H7 (cell line): ENCODE measurements around the gene KHDRBS1. TPM values are rescaled to one million over a fixed set of nuclear protein-coding genes. Genes with fewer than 3 reads are reported as not detected.
A peak's percentile ranks its signal among the peaks of the same experiment; 100 is the strongest.
"Not testable (repeated sequence)": the region's sequence is repeated elsewhere in the genome, so short reads cannot be mapped to it uniquely, and the experiment has no call there.

Experiments
- DNase-seq: peaks from one replicate; pipeline ENCODE4 v3.0.0; 2012
- H3K27me3 ChIP-seq: 2 replicates; pipeline ENCODE4 v1.6.0; 2011; ENCODE audit warnings: mild to moderate bottlenecking, low read length; ENCODE audit not compliant: control insufficient read depth, insufficient read depth
- H3K36me3 ChIP-seq: replicated peaks from 2 replicates; pipeline ENCODE4 v1.5.1; 2011; ENCODE audit warnings: low read length; ENCODE audit not compliant: control insufficient read depth, insufficient read depth
- H3K4me3 ChIP-seq: 2 replicates; pipeline ENCODE4 v1.5.1; 2011; ENCODE audit warnings: low read depth, mild to moderate bottlenecking, control low read depth, low read length, moderate library complexity; ENCODE audit not compliant: insufficient read depth
- total RNA-seq: library from RNA; depleted of rRNA; stranded (reverse); fragments of >200 nt; shearing (Covaris generic); gene quantifications from 2 replicates; pipeline ENCODE4 v1.2.3, GENCODE V29; 2014

KHDRBS1 gene
- total RNA-seq, 1 experiment from 2014 or later = 84.7 TPM

DNA sequence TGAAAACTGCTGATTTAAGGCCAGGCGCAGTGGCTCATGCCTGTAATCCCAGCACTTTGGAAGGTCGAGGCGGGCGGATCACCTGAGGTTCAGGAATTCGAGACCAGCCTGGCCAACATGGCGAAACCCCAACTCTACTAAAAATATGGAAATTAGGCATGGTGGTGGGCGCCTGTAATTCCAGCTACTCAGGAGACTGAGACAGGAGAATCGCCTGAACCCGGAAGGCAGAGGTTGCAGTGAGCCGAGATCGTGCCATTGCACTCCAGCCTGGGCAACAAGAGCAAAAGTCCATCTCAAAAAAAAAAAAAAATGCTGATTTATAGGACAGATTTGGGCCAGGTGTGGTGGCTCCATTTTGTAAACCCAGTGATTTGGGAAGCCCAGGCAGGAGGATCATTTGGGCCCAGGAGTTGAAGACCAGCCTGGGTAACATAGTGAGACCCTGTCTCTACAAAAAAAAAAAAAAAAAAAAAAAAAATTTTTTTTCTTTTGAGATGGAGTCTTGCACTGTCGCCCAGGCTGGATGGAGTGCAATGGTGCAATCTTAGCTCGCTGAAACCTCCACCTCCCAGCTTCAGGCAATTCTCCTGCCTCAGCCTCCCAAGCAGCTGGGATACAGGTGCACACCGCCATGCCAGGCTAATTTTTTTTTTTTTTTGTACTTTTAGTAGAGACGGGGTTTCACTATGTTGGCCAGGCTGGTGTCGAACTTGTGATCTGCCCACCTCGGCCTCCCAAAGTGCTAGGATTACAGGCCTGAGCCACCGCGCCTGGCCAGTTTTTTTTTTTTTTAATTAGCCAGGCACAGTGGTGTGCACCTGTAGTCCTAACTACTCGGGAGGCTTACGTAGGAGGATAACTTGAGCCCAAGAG is 52.2 kb downstream of the KHDRBS1 start:
- H3K36me3 ChIP-seq, H3K4me3 ChIP-seq, DNase-seq, H3K27me3 ChIP-seq: not testable (repeated sequence)

DNA sequence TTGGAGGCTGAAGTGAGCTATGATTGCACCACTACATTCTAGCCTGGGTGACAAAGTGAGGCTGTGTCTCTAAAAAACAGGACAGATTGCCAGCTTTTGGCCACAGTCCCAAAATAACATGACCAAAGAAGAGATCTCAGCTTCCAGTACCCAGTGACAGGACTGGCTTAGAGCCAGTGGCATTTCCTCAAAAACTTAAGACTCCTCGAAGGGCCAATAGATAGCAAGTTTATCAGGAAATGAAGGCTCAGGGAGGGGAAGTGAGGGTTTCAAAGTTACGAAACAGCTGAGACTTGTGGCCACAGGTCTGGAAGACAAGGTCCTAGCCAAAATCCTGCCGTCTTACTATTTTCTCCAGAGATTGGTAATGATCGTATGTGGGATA is 52.8 kb downstream of the KHDRBS1 start:
- Histone ChIP-seq H3K36me3 (peaks cover 2% of the 10 kb centered on the region), H3K4me3 (no peak overlapping the region), H3K27me3 (no peaks in the 10 kb centered on the region)
- no peak for DNase-seq

DNA sequence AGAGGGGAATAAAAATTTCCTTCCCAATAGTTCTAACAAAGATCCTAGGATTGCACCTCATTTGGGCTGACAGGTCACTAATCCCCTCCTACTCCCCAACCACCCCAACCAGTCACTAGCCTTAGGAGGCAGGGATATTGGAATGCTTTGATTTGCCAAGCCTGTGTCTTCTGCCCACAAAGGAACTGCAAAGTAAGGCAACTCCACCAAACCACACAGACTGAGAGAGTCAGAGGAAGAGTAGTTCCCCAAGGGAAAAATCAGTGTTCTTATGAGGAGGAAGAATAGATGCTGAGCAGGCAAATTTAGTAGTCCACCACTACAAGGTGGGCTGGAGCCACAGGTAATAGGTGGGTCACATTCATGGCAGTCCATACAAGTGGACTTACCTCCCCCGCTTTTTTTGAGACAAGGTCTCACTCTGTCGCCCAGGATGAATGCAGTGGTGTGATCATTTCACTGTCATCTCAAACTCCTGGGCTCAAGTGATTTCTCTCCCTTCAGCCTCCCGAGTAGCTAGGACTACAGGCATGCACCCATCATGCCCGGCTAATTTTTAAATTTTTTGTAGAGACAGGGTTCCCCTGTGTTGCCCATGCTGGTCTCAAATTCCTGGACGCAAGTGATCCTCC is 55.4 kb downstream of the KHDRBS1 start:
- Histone ChIP-seq H3K27me3 (no peaks in the 10 kb centered on the region), H3K4me3 (no peak overlapping the region), H3K36me3 (no peaks in the 10 kb centered on the region)
- peak; percentile 70 for DNase-seq

DNA sequence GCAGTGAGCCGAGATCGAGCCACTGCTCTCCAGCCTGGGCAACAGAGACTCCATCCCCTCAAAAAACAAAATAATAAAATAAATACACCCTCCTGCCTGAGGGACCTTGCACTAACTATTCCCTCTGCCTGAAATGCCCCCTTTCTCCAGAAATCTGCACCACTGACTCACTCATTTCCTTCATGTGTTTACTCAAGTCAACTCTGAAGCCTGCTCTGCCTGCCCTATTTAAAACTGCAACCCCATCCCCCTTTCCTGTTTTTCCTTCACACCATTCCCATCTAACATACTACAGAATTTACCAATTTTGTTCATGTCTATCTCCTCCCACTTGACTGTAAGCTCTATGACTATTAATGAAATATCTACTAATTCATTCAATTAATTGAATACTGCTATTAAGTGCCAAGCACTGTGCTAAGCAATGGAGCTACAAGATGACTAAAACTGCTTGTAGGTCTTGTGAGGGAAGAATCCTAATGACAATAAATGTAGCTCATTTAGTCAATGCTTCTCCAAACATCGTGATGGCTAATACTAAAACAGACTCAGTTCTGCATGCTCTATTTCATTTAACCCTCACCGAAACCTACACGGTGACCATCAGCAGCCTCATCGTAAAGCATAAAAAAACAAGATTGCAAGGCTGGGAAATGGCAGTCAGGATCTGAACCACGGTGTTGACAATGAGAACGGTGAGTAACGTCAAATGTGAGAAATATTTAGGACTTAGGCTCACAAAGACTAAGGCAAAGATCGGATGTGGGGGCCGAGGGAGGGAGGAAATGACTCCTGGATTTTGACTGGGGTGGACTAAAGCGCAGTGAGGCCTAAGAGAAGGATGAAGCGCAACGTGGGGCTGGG is 58.3 kb downstream of the KHDRBS1 start:
- H3K4me3 ChIP-seq = peak overlapping the region; percentile 96
- peaks cover 10% of the 10 kb centered on the region for H3K36me3 ChIP-seq
- H3K27me3 ChIP-seq = no peaks in the 10 kb centered on the region
- no peak for DNase-seq

DNA sequence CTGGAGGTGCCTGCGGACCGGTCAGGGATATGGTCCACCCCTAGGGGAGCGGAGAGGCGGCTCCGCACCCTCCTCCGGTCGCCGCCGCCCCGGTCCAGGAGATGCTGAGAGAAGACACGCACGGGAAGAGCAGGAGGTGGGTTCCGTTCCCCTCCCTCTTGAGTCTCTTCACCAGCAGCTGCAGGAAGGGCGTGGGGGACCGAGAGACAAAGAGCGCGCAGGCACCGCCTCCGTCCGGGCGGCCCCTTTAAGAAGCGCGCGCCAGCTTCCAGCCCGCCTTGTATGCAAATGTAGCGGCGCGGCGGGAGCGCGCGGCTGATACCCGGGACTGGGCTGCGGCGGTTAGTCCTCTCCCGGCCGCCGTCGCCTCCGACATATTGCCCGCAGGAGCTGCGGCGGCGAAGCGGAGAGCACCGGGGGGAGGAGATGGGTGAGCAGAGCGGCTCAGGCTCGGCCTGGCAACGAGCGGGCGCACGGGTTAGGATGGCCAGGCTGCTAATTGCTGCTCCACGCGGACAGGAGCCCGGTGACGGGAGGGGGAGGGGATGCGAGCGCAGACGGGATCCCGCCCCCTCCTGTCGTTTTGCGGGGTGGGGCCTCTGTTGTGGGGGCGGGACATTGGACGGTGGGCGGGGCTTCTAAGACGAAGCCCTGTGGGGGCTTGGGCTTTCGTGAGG is 59.1 kb downstream of the KHDRBS1 start, which contains the start of gene TMEM39B:
Gene TMEM39B, plus strand, starts transcription at position 318 of the 677 bp plus-strand sequence. Its CDS starts 109 bp downstream, at position 427.
- DNase-seq = peak; percentile 96
- Histone ChIP-seq H3K36me3 (peaks cover 17% of the 10 kb centered on the region), H3K27me3 (no peaks in the 10 kb centered on the region), H3K4me3 (peak within 1 kb of the TSS; percentile 96)

DNA sequence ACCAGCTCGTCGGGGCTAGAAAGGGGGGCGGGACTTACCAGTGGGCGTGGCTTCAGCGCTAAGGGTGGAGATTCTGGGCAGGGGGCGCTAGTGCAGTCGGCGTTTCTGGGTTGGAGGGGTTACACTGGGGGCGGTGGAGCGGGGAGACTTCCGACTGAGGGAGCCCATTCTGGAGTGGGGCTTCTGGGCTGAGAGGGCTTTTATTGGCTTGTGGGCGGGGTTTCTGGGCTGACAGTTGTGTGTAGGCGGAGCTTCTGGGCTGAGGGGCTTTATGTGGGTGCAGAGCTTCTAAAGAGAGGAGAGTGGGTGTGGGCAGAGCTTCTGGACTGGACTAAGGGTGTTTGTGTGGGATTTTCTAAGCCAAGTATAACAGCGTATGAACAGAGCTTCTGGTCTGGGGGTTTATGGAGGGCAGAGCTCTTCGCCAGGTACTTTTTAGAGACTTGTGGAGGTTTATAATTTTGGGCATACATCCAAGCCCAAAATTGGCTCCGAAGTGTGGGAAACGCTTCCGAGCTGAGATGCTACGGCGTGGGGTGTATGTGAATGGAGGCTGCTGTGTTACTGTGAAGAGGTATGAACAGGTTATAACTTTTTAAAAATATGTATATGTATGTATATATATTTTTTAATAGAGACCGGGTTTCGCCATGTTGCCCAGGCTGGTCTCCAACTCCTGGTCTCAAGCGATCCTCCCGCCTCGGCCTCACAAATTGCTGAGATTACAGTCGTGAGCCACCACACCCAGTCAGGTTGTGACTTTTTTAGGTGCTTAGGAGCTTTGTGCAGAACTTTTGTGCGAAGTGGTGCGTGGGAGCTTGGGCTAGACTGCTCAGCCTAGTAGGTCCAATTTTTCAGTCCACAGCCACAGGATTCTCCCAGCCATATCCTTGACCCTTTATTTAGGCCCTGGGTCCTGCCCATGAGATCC is 59.9 kb downstream of the KHDRBS1 start:
- H3K4me3 ChIP-seq = peak overlapping the region; percentile 96
- H3K27me3 ChIP-seq = no peaks in the 10 kb centered on the region
- peak; percentile 98 for DNase-seq
- H3K36me3 ChIP-seq = peaks cover 19% of the 10 kb centered on the region

DNA sequence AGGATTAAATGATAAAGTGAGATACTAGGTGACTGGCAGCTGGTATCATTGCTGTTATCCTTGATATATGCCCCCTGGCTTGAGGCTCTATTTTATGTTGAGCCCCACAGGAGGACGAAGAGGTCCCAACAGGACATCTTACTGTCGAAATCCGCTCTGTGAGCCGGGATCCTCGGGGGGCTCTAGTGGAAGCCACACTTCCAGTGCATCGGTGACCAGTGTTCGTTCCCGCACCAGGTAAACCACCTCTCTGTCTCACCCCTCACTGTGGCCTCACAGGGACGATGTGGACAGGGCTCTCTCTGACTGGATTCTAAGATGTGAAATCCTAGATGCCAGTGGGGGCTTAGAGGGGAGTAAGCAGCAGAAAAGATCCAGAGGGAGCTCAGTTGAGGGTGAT is 61.2 kb downstream of the KHDRBS1 start:
- H3K4me3 ChIP-seq = no peak overlapping the region
- peaks cover 19% of the 10 kb centered on the region for H3K36me3 ChIP-seq
- no peaks in the 10 kb centered on the region for H3K27me3 ChIP-seq
- no peak for DNase-seq

DNA sequence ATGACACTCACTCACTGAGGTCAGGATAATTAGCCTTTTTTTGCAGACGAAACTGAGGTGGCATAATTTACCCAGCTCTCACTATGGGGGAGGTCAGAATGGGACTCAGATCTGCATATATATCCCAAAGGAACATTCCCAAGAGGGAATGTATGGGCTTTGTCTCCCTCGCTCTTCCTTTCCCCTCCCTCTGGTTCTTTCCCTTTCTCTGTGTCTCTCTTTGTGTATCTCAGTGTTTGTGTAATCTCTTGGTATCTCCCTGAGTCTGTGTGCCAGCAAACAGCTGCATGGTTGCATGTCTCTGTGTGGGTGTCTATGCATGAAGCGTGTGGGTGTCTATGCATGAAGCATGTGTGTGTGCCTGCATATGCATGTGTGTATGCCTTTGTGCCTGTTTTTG is 63.8 kb downstream of the KHDRBS1 start:
- Histone ChIP-seq H3K36me3 (peaks cover 19% of the 10 kb centered on the region), H3K4me3 (no peak overlapping the region), H3K27me3 (no peaks in the 10 kb centered on the region)
- DNase-seq = no peak

DNA sequence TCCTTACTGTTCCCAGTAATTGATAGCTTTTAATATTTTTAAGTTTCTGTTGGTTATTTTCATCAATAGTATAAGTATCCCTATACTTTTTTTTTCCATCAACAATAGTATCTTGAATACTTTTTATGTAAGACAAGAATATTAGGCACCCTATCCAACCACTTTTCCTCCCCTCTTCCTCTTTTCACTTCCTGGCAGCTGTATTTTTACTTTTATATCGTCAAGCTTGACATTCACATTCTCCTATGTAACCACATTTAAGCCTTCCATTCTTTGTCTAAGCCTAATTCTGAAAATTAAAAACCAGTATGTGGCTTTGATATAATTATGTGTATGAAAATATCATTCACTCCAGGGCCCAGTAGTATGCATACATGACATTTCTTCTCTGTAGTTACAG is 68.4 kb downstream of the KHDRBS1 start:
- Histone ChIP-seq H3K36me3 (peaks cover 9% of the 10 kb centered on the region), H3K27me3 (no peaks in the 10 kb centered on the region), H3K4me3 (no peak overlapping the region)
- no peak for DNase-seq

DNA sequence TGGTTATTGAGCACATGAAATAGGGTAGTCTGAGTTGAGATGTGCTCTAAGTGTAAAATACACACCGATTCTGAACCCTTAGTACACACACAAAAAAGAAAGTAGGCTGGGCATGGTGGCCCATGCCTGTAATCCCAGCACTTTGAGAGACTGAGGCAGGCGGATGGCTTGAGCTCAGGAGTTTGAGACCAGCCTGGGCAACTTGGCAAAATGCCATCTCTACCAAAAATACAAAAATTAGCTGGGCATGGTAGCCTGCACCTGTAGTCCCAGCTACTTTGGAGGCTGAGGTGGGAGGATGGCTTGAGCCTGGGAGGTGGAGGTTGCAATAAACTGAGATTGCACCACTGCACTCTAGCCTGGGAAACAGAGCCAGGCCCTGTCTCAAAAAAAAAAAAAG is 72.7 kb downstream of the KHDRBS1 start:
- H3K27me3 ChIP-seq = not testable (repeated sequence)

DNA sequence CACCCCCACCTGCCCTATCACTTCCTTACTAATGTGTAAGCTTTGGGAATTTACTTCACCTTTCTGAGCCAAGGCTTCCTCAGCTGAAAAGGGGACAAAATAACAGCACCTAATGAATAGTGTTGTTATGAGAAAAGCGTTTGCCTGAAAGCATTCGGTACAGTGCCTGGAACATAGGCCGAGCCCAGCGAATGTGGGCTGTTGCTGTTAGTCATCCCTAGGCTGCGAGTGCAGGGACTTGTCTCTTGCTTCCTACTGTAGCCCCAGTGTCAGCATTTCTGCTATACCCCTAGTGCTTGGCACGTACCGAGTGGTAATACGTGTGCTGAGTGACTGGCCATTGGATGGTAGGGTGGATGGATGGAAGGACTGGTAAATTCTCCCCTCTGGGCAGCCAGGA is 77.5 kb downstream of the KHDRBS1 start:
- DNase-seq = no peak
- Histone ChIP-seq H3K36me3 (peaks cover 17% of the 10 kb centered on the region), H3K4me3 (no peak overlapping the region), H3K27me3 (no peaks in the 10 kb centered on the region)

More for the DNA sequence above, 72.7 kb downstream of the KHDRBS1 start:
- not testable (repeated sequence) for H3K36me3 ChIP-seq, H3K4me3 ChIP-seq, DNase-seq

DNA sequence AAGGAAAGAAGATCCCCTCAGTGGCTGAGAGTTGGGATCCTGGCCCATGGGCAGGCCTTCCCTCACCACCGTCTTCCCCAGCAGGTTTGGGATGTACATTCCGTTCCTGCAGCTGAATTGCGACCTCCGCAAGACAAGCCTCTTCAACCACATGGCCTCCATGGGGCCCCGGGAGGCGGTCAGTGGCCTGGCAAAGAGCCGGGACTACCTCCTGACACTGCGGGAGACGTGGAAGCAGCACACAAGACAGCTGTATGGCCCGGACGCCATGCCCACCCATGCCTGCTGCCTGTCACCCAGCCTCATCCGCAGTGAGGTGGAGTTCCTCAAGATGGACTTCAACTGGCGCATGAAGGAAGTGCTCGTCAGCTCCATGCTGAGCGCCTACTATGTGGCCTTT is 77.9 kb downstream of the KHDRBS1 start:
- Histone ChIP-seq H3K36me3 (peaks cover 17% of the 10 kb centered on the region), H3K4me3 (no peak overlapping the region), H3K27me3 (no peaks in the 10 kb centered on the region)
- no peak for DNase-seq
